GM13976 (cell line): ENCODE measurements around the gene KRTAP2-2.
"Not testable (repeated sequence)": the region's sequence is repeated elsewhere in the genome, so short reads cannot be mapped to it uniquely, and the experiment has no call there.

Experiments
- DNase-seq: peaks from one replicate; pipeline ENCODE4 v3.0.0; 2012; ENCODE audit warnings: low spot score
- CTCF ChIP-seq: IDR thresholded peaks from 2 replicates; pipeline ENCODE4 v1.5.1; 2012; ENCODE audit warnings: borderline replicate concordance, mild to moderate bottlenecking; ENCODE audit not compliant: insufficient read depth; ENCODE audit errors: extremely low read depth, missing control alignments, control extremely low read depth
- in situ Hi-C: fragments of 300-500 bp; cut with MboI; formaldehyde crosslinking; loops from one replicate; pipeline ENCODE4 v1.12.0; 2022; ENCODE audit warnings: low sequenced_read_pairs, mixed read lengths, inconsistent platforms; ENCODE audit not compliant: unreplicated experiment

KRTAP2-2 gene

GRCh38 chr17:41065829-41066624 is 11.0 kb upstream of the KRTAP2-2 start, which contains the start of gene KRTAP2-4:
TSS of gene KRTAP2-4 (minus strand) at chr17:41065879. CDS start at chr17:41065845, 34 bp downstream.
- no peak for DNase-seq
- in situ Hi-C loops, result no loop called here

GRCh38 chr17:41065016-41065689 is 10.1 kb upstream of the KRTAP2-2 start:
- in situ Hi-C loops, DNase-seq: not testable (repeated sequence)

More at GRCh38 chr17:41065829-41066624, 11.0 kb upstream of the KRTAP2-2 start, which contains the start of gene KRTAP2-4:
- no peak for TF ChIP-seq CTCF

GRCh38 chr17:41064301-41064700 is 9.3 kb upstream of the KRTAP2-2 start:
- no peak for DNase-seq
- TF ChIP-seq CTCF, result no peak
- in situ Hi-C loops, result no loop called here

- in situ Hi-C loops, result no loop called here
- no peak for TF ChIP-seq CTCF
- DNase-seq, result no peak
These were observed 8.4 kb upstream of the KRTAP2-2 start for GRCh38 chr17:41063449-41063848.

- DNase-seq, result no peak
- in situ Hi-C loops, result no loop called here
These were observed 6.9 kb upstream of the KRTAP2-2 start for GRCh38 chr17:41061964-41062363.

GRCh38 chr17:41060052-41060604 is 5.1 kb upstream of the KRTAP2-2 start, which contains the start of gene KRTAP2-3:
TSS of gene KRTAP2-3 (minus strand) at chr17:41060114. CDS start at chr17:41060050, 64 bp downstream.
- no peak for DNase-seq
- no peak for TF ChIP-seq CTCF
- in situ Hi-C loops, result no loop called here

More at GRCh38 chr17:41061964-41062363, 6.9 kb upstream of the KRTAP2-2 start:
- no peak for TF ChIP-seq CTCF

- in situ Hi-C loops, DNase-seq: not testable (repeated sequence)
These were observed 4.4 kb upstream of the KRTAP2-2 start for GRCh38 chr17:41059276-41060051.
